K562 (cell line): ENCODE measurements around the gene PDZRN3. TPM values are rescaled to one million over a fixed set of nuclear protein-coding genes. Genes with fewer than 3 reads are reported as not detected.

Source experiments
- HIVEP1 ChIP-seq: fragments of 250-450 bp; sonication (Bioruptor Pico); IDR thresholded peaks from 2 replicates; pipeline ENCODE4 v1.4.0; 2020; ENCODE audit warnings: mild to moderate bottlenecking
- ZBTB40 ChIP-seq, 2 experiments: fragments of 450-650 bp in 1 of 2; sonication (generic) in 1 of 2; formaldehyde crosslinking in 1 of 2; IDR thresholded peaks; 2 replicates each; pipeline versions ENCODE4 v1.7.1 to v1.9.0; 2016 to 2022; ENCODE audit warnings: inconsistent platforms in 1 of 2, mild to moderate bottlenecking in 1 of 2, missing genetic modification reagents in 1 of 2
- ZNF57 ChIP-seq: fragments of 450-650 bp; formaldehyde crosslinking; IDR thresholded peaks from 2 replicates; pipeline ENCODE4 v1.4.0; 2020; ENCODE audit warnings: mild to moderate bottlenecking, moderate library complexity
- ZSCAN32 ChIP-seq: fragments of 450-650 bp; formaldehyde crosslinking; IDR thresholded peaks from 2 replicates; pipeline ENCODE4 v1.4.0; 2020; ENCODE audit warnings: mild to moderate bottlenecking, moderate library complexity
- polyA plus RNA-seq, 8 experiments: library from polyadenylated mRNA; depleted of rRNA in 4 of 8; stranded (reverse) in 5 of 8; unstranded in 3 of 8; fragments of >200 nt; fragmentation: Nextera tagmentation in 2 of 8; fragmentation: Illumina TruSeq in 1 of 8; extraction: Ambion mirVana in 2 of 8; extraction: Trizol in 1 of 8; gene quantifications; 2 replicates each; pipeline versions ENCODE4 v1.2.1 to v1.2.3, GENCODE V29; 2011 to 2014; ENCODE audit warnings: inconsistent platforms in 1 of 8, missing spikeins in 1 of 8
- total RNA-seq, 7 experiments: library from RNA; depleted of rRNA in 6 of 7; stranded (reverse); fragments of >200 nt in 6 of 7; fragmentation: Illumina TruSeq in 2 of 7; extraction: Trizol in 2 of 7; gene quantifications; 2 replicates each; pipeline versions ENCODE4 v1.2.1 to v1.2.3, GENCODE V29; 2011 to 2021; ENCODE audit warnings: low replicate concordance in 1 of 7

PDZRN3 gene
- total and polyA plus RNA-seq, 9 of the 15 experiments (the other 6 are each of a cell fraction or from before 2014, with no cell fraction given) = 0.16 TPM; not detected in 8

DNA sequence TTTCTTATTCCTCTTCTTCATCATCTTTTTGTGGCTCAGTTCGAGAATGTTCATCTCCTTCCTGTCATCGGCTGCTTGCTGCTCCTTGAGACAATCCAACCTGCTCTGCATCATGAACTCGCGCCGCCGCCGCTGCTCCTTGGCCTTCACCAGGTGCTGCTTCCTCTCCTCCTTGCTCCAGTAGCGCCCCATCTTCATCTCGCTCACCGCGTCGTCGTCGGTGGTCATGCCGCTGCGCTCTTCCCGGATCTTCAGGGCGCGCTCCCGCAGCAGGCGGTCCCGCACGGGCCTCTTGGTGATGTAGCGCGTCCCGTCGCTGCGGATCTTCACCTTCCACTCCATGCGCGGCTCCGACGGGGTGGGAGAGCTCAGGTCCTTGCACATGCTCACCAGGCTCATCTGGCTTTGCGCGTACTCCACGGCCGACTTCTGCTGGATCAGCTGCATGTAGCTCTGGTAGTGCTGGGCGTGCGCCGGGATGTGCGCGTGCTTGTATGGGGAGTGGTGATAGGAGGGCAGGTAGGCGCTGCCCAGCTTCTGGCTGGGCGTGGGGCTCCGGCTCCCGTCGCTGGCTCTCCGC lies 241.2 kb downstream of the PDZRN3 start (continued):
- TF ChIP-seq ZSCAN32 (CRISPR knock-in tag) = no peak
- TF ChIP-seq ZBTB40 (IDR thresholded peaks at IDR 0.05) = no peak
- no peak for TF ChIP-seq ZBTB40 (CRISPR knock-in tag; IDR thresholded peaks at IDR 0.05)
- no peak for TF ChIP-seq HIVEP1 (CRISPR knock-in tag)
- no peak for TF ChIP-seq ZNF57 (CRISPR knock-in tag)
